ENCODE results near the gene TMPRSS4. TPM values are rescaled to one million over a fixed set of nuclear protein-coding genes. Genes with fewer than 3 reads are reported as not detected.

TMPRSS4 gene
- total RNA-seq, 1 experiment from 2014 or later, result 1.4 TPM

GRCh38 chr11:118155776-118156530, 79.1 kb downstream of the TMPRSS4 start:
- H3K4me1 Mint-ChIP-seq, result peaks cover 54% of the 10 kb centered on the region
- peak overlapping the region; percentile 66; the same call in 1 of the 2 replicates for H3K4me3 Mint-ChIP-seq
- DNase-seq (ENCODE audit: low spot score), result no peak
- TF ChIP-seq MXD4 (CRISPR knock-in tag; IDR thresholded peaks at IDR 0.05; ENCODE audit: borderline replicate concordance) (no peak), PREB (CRISPR knock-in tag; IDR thresholded peaks at IDR 0.05; ENCODE audit: borderline replicate concordance) (no peak), CBFB (CRISPR knock-in tag; IDR thresholded peaks at IDR 0.05; ENCODE audit: low read depth) (no peak), ZNF138 (CRISPR knock-in tag; conservative IDR thresholded peaks at IDR 0.05) (no peak), FOXP1 (CRISPR knock-in tag; IDR thresholded peaks at IDR 0.05; ENCODE audit: borderline replicate concordance) (no peak), ATF1 (CRISPR knock-in tag; IDR thresholded peaks at IDR 0.05) (no peak), KAT7 (CRISPR knock-in tag; IDR thresholded peaks at IDR 0.05; ENCODE audit: borderline replicate concordance) (no peak), HMGXB4 (CRISPR knock-in tag; IDR thresholded peaks at IDR 0.05) (no peak), ZNF396 (CRISPR knock-in tag; IDR thresholded peaks at IDR 0.05; ENCODE audit: borderline replicate concordance) (no peak), NFE2L1 (CRISPR knock-in tag; IDR thresholded peaks at IDR 0.05) (no peak), GRHL2 (CRISPR knock-in tag; IDR thresholded peaks at IDR 0.05; ENCODE audit: insufficient replicate concordance, severe bottlenecking) (no peak), ZNF416 (CRISPR knock-in tag; IDR thresholded peaks at IDR 0.05) (no peak), E2F1 (CRISPR knock-in tag; IDR thresholded peaks at IDR 0.05) (no peak)
- TF ChIP-seq, protein P1, sequence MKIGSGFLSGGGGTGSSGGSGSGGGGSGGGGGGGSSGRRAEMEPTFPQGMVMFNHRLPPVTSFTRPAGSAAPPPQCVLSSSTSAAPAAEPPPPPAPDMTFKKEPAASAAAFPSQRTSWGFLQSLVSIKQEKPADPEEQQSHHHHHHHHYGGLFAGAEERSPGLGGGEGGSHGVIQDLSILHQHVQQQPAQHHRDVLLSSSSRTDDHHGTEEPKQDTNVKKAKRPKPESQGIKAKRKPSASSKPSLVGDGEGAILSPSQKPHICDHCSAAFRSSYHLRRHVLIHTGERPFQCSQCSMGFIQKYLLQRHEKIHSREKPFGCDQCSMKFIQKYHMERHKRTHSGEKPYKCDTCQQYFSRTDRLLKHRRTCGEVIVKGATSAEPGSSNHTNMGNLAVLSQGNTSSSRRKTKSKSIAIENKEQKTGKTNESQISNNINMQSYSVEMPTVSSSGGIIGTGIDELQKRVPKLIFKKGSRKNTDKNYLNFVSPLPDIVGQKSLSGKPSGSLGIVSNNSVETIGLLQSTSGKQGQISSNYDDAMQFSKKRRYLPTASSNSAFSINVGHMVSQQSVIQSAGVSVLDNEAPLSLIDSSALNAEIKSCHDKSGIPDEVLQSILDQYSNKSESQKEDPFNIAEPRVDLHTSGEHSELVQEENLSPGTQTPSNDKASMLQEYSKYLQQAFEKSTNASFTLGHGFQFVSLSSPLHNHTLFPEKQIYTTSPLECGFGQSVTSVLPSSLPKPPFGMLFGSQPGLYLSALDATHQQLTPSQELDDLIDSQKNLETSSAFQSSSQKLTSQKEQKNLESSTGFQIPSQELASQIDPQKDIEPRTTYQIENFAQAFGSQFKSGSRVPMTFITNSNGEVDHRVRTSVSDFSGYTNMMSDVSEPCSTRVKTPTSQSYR (CRISPR knock-in tag; IDR thresholded peaks at IDR 0.05), result no peak
- TF ChIP-seq, protein P2, sequence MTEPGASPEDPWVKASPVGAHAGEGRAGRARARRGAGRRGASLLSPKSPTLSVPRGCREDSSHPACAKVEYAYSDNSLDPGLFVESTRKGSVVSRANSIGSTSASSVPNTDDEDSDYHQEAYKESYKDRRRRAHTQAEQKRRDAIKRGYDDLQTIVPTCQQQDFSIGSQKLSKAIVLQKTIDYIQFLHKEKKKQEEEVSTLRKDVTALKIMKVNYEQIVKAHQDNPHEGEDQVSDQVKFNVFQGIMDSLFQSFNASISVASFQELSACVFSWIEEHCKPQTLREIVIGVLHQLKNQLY (CRISPR knock-in tag; IDR thresholded peaks at IDR 0.05), result no peak
- TF ChIP-seq, protein P3, sequence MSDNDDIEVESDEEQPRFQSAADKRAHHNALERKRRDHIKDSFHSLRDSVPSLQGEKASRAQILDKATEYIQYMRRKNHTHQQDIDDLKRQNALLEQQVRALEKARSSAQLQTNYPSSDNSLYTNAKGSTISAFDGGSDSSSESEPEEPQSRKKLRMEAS (CRISPR knock-in tag; IDR thresholded peaks at IDR 0.05), result no peak
- TF ChIP-seq, protein P4, sequence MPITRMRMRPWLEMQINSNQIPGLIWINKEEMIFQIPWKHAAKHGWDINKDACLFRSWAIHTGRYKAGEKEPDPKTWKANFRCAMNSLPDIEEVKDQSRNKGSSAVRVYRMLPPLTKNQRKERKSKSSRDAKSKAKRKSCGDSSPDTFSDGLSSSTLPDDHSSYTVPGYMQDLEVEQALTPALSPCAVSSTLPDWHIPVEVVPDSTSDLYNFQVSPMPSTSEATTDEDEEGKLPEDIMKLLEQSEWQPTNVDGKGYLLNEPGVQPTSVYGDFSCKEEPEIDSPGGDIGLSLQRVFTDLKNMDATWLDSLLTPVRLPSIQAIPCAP (CRISPR knock-in tag; IDR thresholded peaks at IDR 0.05), result no peak
- TF ChIP-seq, protein P5, sequence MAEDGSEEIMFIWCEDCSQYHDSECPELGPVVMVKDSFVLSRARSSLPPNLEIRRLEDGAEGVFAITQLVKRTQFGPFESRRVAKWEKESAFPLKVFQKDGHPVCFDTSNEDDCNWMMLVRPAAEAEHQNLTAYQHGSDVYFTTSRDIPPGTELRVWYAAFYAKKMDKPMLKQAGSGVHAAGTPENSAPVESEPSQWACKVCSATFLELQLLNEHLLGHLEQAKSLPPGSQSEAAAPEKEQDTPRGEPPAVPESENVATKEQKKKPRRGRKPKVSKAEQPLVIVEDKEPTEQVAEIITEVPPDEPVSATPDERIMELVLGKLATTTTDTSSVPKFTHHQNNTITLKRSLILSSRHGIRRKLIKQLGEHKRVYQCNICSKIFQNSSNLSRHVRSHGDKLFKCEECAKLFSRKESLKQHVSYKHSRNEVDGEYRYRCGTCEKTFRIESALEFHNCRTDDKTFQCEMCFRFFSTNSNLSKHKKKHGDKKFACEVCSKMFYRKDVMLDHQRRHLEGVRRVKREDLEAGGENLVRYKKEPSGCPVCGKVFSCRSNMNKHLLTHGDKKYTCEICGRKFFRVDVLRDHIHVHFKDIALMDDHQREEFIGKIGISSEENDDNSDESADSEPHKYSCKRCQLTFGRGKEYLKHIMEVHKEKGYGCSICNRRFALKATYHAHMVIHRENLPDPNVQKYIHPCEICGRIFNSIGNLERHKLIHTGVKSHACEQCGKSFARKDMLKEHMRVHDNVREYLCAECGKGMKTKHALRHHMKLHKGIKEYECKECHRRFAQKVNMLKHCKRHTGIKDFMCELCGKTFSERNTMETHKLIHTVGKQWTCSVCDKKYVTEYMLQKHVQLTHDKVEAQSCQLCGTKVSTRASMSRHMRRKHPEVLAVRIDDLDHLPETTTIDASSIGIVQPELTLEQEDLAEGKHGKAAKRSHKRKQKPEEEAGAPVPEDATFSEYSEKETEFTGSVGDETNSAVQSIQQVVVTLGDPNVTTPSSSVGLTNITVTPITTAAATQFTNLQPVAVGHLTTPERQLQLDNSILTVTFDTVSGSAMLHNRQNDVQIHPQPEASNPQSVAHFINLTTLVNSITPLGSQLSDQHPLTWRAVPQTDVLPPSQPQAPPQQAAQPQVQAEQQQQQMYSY (CRISPR knock-in tag; IDR thresholded peaks at IDR 0.05), result no peak
- H3K36me3 Mint-ChIP-seq, result no peaks in the 10 kb centered on the region
- no peak for ATAC-seq
- ChIA-PET POLR2A (interaction anchor here (0.5 to 1.4 kb wide), 3 partner anchors 15 to 370 kb away, joined by 3 to 8 read pairs (median 3); no protein-coding TSS in a partner anchor), CTCF (interaction anchor here (0.6 to 4.0 kb wide), 9 partner anchors 10 to 139 kb away, joined by 3 to 101 read pairs (median 8); no protein-coding TSS in a partner anchor)
- no peak overlapping the region for H3K27ac Mint-ChIP-seq
- H3K9me3 Mint-ChIP-seq, result no peaks in the 10 kb centered on the region
- H3K27me3 Mint-ChIP-seq (ENCODE audit: low read depth), result peaks cover 85% of the 10 kb centered on the region

Data from WTC11 (cell line).